NB4 (cell line): Measurements from ENCODE around the gene RPS6KA5.

Experiments
- DNase-seq: peaks from one replicate; pipeline ENCODE4 v3.0.0; 2010; ENCODE audit warnings: low read depth
- H3K4me3 ChIP-seq: one replicate; pipeline ENCODE4 v1.5.1; 2011; ENCODE audit warnings: mild to moderate bottlenecking, low read depth, low read length, moderate library complexity
- CTCF ChIP-seq: IDR thresholded peaks from one replicate; pipeline ENCODE4 v1.5.1; 2012; ENCODE audit warnings: low read depth, low read length
- MAX ChIP-seq: IDR thresholded peaks from 2 replicates; pipeline ENCODE4 v1.6.1; 2011; ENCODE audit warnings: low read depth, low read length
- MYC ChIP-seq: IDR thresholded peaks from 2 replicates; pipeline ENCODE4 v1.6.1; 2011; ENCODE audit warnings: low read depth, low read length
- POLR2A ChIP-seq: IDR thresholded peaks from 2 replicates; pipeline ENCODE4 v1.6.1; 2011; ENCODE audit warnings: mild to moderate bottlenecking; ENCODE audit not compliant: insufficient read length; ENCODE audit errors: extremely low read depth

RPS6KA5 gene

GRCh38 chr14:90814806-90815571, 245.5 kb downstream of the RPS6KA5 start:
- no peak for DNase-seq
- peak overlapping the region; percentile 59 for H3K4me3 ChIP-seq
- TF ChIP-seq CTCF: no peak
- no peak for TF ChIP-seq POLR2A
- TF ChIP-seq MAX: no peak
- no peak for TF ChIP-seq MYC

- TF ChIP-seq POLR2A (no peak), MYC (no peak), CTCF (no peak)
- no peak overlapping the region for H3K4me3 ChIP-seq
- DNase-seq: no peak
Observed at GRCh38 chr14:90813442-90813841, 247.0 kb downstream of the RPS6KA5 start.

- TF ChIP-seq CTCF (no peak), MYC (no peak), POLR2A (no peak), MAX (no peak)
- H3K4me3 ChIP-seq: no peak overlapping the region
Observed at GRCh38 chr14:90812109-90812508, 248.3 kb downstream of the RPS6KA5 start.

GRCh38 chr14:90811641-90812040, 248.8 kb downstream of the RPS6KA5 start:
- TF ChIP-seq CTCF: no peak
- no peak for TF ChIP-seq MYC
- TF ChIP-seq MAX: no peak
- TF ChIP-seq POLR2A: no peak
- no peak overlapping the region for H3K4me3 ChIP-seq
- DNase-seq: no peak

More at GRCh38 chr14:90812109-90812508, 248.3 kb downstream of the RPS6KA5 start:
- no peak for DNase-seq

- no peak for DNase-seq
Observed at GRCh38 chr14:90810806-90811205, 249.6 kb downstream of the RPS6KA5 start.

More at GRCh38 chr14:90810806-90811205, 249.6 kb downstream of the RPS6KA5 start:
- no peak overlapping the region for H3K4me3 ChIP-seq
- TF ChIP-seq MYC (no peak), CTCF (no peak), MAX (no peak)
